ENCODE results near the gene ATXN1.
"Not testable (repeated sequence)": the region's sequence is repeated elsewhere in the genome, so short reads cannot be mapped to it uniquely, and the experiment has no call there.

DNA sequence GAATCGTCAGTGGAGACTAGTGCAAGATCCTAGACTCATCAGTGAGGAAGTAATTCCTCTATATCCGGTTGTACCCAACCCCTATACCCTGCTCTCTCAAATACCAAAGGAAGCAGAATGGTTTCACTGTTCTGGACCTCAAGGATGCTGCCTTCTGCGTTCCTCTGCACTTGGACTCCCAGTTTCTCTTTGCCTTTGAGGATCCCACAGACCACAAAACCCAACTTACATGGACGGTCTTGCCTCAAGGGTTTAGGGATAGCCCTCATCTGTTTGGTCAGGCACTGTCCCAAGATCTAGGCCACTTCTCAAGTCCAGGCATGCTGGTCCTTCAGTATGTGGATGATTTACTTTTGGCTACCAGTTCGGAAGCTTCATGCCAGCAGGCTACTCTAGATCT, 301.8 kb downstream of the ATXN1 start:
- not testable (repeated sequence) for TF ChIP-seq EP300 (IDR thresholded peaks at IDR 0.05; ENCODE audit: borderline replicate concordance in 1 of 2, low read depth in 2 of 2, low read length in 2 of 2); PHF8 (conservative IDR thresholded peaks at IDR 0.05; ENCODE audit: low read depth, low read length); CTCF (IDR thresholded peaks at IDR 0.05; ENCODE audit: control extremely low read depth in 1 of 3, insufficient read depth in 1 of 3, low read depth in 1 of 3, low read length in 3 of 3); POLR2A (IDR thresholded peaks at IDR 0.05; ENCODE audit: control extremely low read depth in 1 of 2, low read depth in 2 of 2, low read length in 2 of 2); SP1 (IDR thresholded peaks at IDR 0.05; ENCODE audit: low read depth, low read length); RXRA (IDR thresholded peaks at IDR 0.05; ENCODE audit: insufficient read depth, low read depth, low read length); JUND (IDR thresholded peaks at IDR 0.05; ENCODE audit: low read length); KDM1A (IDR thresholded peaks at IDR 0.05; ENCODE audit: borderline replicate concordance, low read length); GTF2F1 (IDR thresholded peaks at IDR 0.05; ENCODE audit: borderline replicate concordance, low read depth, low read length); ZNF274 (IDR thresholded peaks at IDR 0.05; ENCODE audit: borderline replicate concordance, extremely low read depth, low read length); POLR2AphosphoS5 (IDR thresholded peaks at IDR 0.05; ENCODE audit: low read depth, low read length)
- TF ChIP-seq, protein P1, sequence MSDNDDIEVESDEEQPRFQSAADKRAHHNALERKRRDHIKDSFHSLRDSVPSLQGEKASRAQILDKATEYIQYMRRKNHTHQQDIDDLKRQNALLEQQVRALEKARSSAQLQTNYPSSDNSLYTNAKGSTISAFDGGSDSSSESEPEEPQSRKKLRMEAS (IDR thresholded peaks at IDR 0.05): not testable (repeated sequence)
